ENCODE results near the gene AAMDC.

GRCh38 chr11:77873345-77873744 is 52.4 kb downstream of the AAMDC start:
- TF ChIP-seq POLR2A (IDR thresholded peaks at IDR 0.05) (no peak), CTCF (IDR thresholded peaks at IDR 0.05) (no peak)

Measured in right lobe of liver (tissue), 4 donors.